ENCODE results near the gene IARS2. TPM values are rescaled to one million over a fixed set of nuclear protein-coding genes. Genes with fewer than 3 reads are reported as not detected.
"Not testable (repeated sequence)": the region's sequence is repeated elsewhere in the genome, so short reads cannot be mapped to it uniquely, and the experiment has no call there.

Gene IARS2
- total RNA-seq, 1 experiment from 2014 or later = 106 TPM

DNA sequence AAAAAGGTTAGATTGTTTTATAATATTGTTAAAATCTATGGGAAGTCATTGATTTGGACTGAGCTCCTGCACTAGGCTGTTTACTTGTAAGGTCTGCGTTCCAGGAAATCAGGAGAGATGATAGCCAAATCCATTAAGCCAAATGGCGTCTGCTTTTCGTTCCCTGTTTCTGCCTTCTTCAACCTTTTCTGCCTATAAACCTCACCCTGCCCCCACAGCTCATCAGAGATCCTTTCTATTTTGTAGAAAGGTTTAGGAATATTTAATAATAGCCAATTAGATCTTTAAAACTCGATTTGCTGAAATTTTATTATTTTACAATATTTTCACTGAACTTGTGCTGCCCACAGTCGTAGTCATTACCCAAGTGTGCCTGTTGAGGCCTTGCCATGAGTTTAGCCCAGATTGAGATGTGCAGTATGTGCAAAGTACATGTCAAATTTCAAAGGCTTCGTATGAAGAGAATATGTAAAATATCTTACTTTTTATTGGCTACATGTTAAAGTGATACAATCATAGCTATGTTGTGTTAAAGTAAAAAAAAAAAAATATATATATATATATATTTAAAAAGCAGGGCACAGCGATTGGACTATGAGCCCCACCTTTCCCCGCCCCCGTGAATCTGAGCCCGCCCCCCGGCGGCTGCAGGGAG, 444 bp upstream of the IARS2 start:
- no peak for ATAC-seq

DNA sequence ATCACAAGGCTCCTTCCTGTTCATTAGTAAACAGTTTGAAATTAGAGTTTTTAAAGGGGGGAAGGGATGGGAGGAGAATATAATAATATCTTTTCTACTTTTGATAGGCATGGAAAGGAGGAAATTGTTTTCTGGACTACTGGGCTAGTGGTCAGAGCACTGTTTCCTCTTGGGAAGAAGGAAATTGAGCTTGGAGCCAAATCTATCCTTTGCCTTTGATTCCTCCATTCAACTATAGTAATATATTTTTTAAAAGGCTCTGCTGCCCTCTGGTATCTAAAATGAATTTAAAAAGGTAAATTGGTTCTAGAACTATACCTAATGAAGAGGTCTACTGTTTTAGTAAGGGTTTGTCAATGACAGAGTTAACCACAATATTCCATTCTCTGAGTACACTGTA, 5.9 kb downstream of the IARS2 start:
- Histone ChIP-seq H3K27ac (ENCODE audit: low read length) (no peak overlapping the region), H3K9me3 (ENCODE audit: control insufficient read depth, insufficient read depth, low read depth, low read length) (no peaks in the 10 kb centered on the region), H3K4me1 (ENCODE audit: control insufficient read depth, insufficient read depth, low read length) (peaks cover 7% of the 10 kb centered on the region), H3K27me3 (ENCODE audit: control insufficient read depth, insufficient read depth, low read length) (no peaks in the 10 kb centered on the region), H3K36me3 (ENCODE audit: control insufficient read depth, insufficient read depth, low read length) (peaks cover 60% of the 10 kb centered on the region), H3K4me3 (ENCODE audit: low read depth in 2 of 2, low read length in 2 of 2) (no peak overlapping the region)
- CTCF ChIA-PET = no interaction called here
- TF ChIP-seq TCF7L2 (IDR thresholded peaks at IDR 0.05; ENCODE audit: low read depth, low read length) (no peak), POLR2AphosphoS5 (IDR thresholded peaks at IDR 0.05; ENCODE audit: low read depth, low read length) (no peak), REST (IDR thresholded peaks at IDR 0.05; ENCODE audit: insufficient read depth in 1 of 2, low read depth in 2 of 2, low read length in 1 of 2) (no peak), SIN3A (IDR thresholded peaks at IDR 0.05; ENCODE audit: borderline replicate concordance, insufficient read depth, low read depth, low read length) (no peak), CTCF (IDR thresholded peaks at IDR 0.05) (no peak)
- POLR2A ChIA-PET = no interaction called here
- intact Hi-C loops (cut with micrococcal nuclease; ENCODE audit: unreplicated experiment) = no loop called here
- in situ Hi-C loops (cut with HindIII; ENCODE audit: low pct_unique_long_range_greater_than_20kb, low sequenced_read_pairs) = no loop called here
- no peak for DNase-seq (ENCODE audit: low read depth, low spot score)
- BruUV-seq (replicated peaks) = no TSS peak
- ATAC-seq = no peak

More for the DNA sequence above, 444 bp upstream of the IARS2 start:
- ChIA-PET POLR2A (no interaction called here), CTCF (no interaction called here)
- Histone ChIP-seq H3K27me3 (ENCODE audit: control insufficient read depth, insufficient read depth, low read length) (no peaks in the 10 kb centered on the region), H3K4me3 (ENCODE audit: low read depth in 2 of 2, low read length in 2 of 2) (peak overlapping the region; percentile 16 to 38; a peak in 3 of 4 replicates), H3K9me3 (ENCODE audit: control insufficient read depth, insufficient read depth, low read depth, low read length) (no peaks in the 10 kb centered on the region), H3K4me1 (ENCODE audit: control insufficient read depth, insufficient read depth, low read length) (peaks cover 7% of the 10 kb centered on the region), H3K36me3 (ENCODE audit: control insufficient read depth, insufficient read depth, low read length) (peaks cover 10% of the 10 kb centered on the region), H3K27ac (ENCODE audit: low read length) (peak overlapping the region; percentile 42; the same call in 1 of the 2 replicates)
- BruUV-seq (replicated peaks) = no TSS peak
- TF ChIP-seq SIN3A (IDR thresholded peaks at IDR 0.05; ENCODE audit: borderline replicate concordance, insufficient read depth, low read depth, low read length) (no peak), TCF7L2 (IDR thresholded peaks at IDR 0.05; ENCODE audit: low read depth, low read length) (no peak), REST (IDR thresholded peaks at IDR 0.05; ENCODE audit: insufficient read depth in 1 of 2, low read depth in 2 of 2, low read length in 1 of 2) (no peak), POLR2AphosphoS5 (IDR thresholded peaks at IDR 0.05; ENCODE audit: low read depth, low read length) (no peak), CTCF (IDR thresholded peaks at IDR 0.05) (no peak)
- no peak for DNase-seq (ENCODE audit: low read depth, low spot score)
- in situ Hi-C loops (cut with HindIII; ENCODE audit: low pct_unique_long_range_greater_than_20kb, low sequenced_read_pairs) (no loop called here), intact Hi-C loops (cut with micrococcal nuclease; ENCODE audit: unreplicated experiment) (no loop called here)

GRCh38 chr1:220110473-220110872, 16.5 kb downstream of the IARS2 start:
- peaks cover 51% of the 10 kb centered on the region for H3K36me3 ChIP-seq (ENCODE audit: control insufficient read depth, insufficient read depth, low read length)
- DNase-seq (ENCODE audit: low read depth, low spot score); intact Hi-C loops (cut with micrococcal nuclease; ENCODE audit: unreplicated experiment); CTCF ChIA-PET; H3K27ac ChIP-seq (ENCODE audit: low read length); H3K4me1 ChIP-seq (ENCODE audit: control insufficient read depth, insufficient read depth, low read length); H3K27me3 ChIP-seq (ENCODE audit: control insufficient read depth, insufficient read depth, low read length); in situ Hi-C loops (cut with HindIII; ENCODE audit: low pct_unique_long_range_greater_than_20kb, low sequenced_read_pairs); BruUV-seq (replicated peaks); ATAC-seq; H3K9me3 ChIP-seq (ENCODE audit: control insufficient read depth, insufficient read depth, low read depth, low read length); POLR2A ChIA-PET; H3K4me3 ChIP-seq (ENCODE audit: low read depth in 2 of 2, low read length in 2 of 2): not testable (repeated sequence)

All from Panc1 (cell line).